ENCODE results near the gene HRG.

Gene HRG

DNA sequence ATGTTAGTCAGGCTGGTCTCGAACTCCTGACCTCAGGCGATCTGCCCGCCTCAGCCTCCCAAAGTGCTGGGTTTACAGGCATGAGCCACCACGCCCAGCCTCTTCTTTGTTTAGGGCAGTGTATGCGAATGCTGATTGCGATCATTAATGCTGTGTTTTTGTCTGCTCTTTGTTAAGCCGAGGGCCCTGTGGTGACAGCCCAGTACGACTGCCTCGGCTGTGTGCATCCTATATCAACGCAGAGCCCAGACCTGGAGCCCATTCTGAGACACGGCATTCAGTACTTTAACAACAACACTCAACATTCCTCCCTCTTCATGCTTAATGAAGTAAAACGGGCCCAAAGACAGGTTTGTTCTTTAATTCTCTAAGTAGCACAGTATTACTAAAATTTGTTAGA lies 59.1 kb downstream of the HRG start:
- no peak for DNase-seq (ENCODE audit: low read depth in 1 of 2, low spot score in 1 of 2)

Data from activated T-helper 1 cell treated with anti-CD3 and anti-CD28 coated beads, Interleukin-2, amount 50 U/mL, for 16 hours (primary cell).